ENCODE measurements around the gene IBA57.

IBA57 gene

GRCh38 chr1:228145463-228146416 lies 19.9 kb upstream of the IBA57 start:
- DNase-seq: no peak

DNA sequence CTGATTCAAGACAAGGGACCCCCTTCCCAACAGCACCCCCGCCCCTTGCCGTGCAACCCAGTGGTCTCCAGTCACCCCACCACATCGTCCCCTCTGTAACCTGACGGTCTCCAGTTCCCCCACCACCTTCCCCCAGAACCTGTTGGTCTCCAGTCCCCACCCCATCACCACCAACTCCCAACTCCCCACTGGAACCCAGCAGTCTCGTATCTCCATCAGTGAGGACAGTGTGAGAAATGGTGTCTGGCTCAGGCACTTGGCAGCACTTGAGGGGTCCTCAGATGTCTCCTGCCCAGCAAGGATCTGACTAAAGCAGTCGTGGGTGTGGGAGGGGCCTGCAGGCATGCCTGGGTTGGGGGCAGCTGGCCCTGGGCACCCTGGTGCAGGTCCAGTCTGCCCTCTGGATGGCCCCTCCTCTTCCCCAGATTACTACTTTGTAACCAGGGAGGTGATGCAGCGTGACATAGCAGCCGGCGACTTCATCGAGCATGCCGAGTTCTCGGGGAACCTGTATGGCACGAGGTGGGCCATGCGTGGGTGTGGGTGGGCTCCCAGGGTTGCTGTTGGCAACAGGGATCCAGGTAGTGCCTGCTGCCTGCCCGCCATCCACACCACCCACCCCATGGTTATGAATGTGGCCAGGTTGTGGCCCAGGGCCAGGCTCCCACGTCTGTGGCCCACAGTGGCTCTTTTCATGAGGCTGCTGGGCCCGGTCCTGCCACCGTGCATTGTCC lies 19.0 kb upstream of the IBA57 start:
- DNase-seq: no peak

- DNase-seq: no peak
These were observed 18.4 kb upstream of the IBA57 start for GRCh38 chr1:228147151-228147693.

GRCh38 chr1:228147768-228148167 lies 17.8 kb upstream of the IBA57 start:
- DNase-seq: no peak

DNA sequence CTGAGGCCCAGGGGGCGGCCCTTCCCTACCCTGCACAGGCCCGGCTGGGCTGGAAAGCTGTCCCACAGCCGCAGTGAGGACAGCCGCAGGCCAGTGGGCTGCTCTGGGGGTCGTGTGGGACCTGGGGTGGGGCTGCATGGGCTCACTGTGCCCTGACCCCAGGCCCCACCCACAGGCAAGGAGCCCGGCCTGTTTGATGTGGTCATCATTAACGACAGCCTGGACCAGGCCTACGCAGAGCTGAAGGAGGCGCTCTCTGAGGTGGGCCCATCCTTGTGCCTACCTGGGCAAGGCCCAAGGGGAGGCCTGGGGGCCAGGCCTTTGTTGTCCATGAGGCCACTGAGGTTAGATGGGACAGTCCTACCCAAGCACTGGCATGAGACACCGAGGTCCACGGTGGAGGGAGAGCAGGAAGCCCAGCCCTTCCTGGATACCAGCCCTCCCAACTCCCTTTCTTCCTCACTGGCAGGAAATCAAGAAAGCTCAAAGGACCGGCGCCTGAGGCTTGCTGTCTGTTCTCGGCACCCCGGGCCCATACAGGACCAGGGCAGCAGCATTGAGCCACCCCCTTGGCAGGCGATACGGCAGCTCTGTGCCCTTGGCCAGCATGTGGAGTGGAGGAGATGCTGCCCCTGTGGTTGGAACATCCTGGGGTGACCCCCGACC lies 17.3 kb upstream of the IBA57 start:
- DNase-seq: no peak

DNA sequence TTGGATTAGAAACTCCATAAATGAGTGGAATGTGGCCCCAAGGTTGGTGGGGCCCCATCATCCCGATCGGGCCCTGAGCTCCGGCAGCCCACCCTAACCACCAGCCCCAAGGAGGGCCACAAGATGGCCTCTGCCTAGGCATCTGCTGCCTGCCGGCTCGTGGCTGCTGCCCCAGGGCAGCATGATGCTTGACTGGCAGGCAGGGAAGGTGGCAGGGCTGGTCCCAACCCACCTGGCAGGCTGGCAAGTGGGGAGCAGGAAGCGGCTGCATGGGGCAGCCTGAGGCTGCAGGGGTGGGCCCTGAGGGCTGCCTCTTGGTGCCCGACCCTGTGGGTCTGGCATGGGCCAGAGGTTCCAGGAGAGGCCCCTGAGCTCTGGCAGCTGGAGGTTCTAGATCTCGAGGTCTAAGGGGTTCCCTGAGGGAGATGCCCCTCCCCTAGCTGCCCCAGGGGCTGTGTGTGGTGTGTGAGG lies 16.6 kb upstream of the IBA57 start:
- no peak for DNase-seq

GRCh38 chr1:228149406-228150119 lies 16.0 kb upstream of the IBA57 start, which contains the start of gene GJC2:
Gene GJC2, plus strand, starts transcription at chr1:228149930. Its CDS starts 7,829 bp downstream, at chr1:228157759.
- DNase-seq: no peak

DNA sequence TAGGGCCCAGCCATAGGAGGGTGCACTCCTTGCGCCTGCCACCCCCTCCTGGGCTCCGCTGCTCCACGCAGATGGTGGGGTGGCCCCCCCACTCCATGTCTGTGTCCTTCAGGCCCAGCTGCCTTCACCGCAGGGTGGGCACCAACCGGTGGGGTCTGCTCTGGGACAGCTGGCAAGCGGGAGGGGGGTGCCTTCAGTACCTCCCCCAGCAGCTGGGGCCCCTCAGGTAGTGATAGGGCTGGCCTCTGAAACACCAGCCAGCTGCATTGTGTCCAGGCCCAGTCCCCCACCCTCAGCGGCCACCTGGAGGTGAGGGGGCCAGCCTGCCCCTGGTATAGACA lies 15.5 kb upstream of the IBA57 start:
- DNase-seq: no peak

DNA sequence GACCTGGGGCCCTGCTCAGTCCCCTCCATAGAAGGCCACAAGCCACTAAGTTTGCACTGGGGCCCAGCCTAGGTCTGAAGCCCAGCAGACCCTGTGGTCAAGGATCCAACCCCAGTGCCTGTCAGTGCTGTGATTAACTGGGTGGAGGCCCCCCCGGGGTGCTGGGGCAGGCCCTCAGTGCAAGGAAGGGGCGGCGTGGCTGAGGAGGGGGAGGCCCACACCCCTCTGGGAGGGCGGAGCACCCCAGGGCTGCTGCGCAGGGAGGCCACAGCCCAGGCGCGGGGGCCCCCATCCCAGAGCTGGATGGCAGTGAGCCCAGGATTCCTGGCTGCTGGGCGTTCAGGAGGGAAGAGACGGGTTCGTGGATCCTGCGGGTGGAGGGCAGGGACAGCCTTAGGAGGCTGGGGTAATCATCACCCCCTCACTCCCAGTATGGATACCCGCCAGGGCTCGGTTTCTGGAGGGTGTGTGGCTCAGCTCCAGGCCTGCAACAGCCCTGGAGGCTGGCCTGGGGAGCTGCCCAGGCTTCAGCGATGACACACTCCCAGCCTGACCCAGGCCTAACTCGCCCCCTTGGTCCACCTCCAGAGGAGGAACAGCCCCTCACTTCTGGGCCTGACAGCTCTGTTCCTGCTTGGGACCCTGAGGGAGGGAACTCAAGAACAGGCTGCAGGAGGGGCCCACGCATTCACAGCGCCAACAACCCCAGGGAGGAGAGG lies 15.0 kb upstream of the IBA57 start:
- no peak for DNase-seq

GRCh38 chr1:228151180-228151925 lies 14.3 kb upstream of the IBA57 start:
- no peak for DNase-seq

GRCh38 chr1:228152097-228152917 lies 13.3 kb upstream of the IBA57 start:
- no peak for DNase-seq

DNA sequence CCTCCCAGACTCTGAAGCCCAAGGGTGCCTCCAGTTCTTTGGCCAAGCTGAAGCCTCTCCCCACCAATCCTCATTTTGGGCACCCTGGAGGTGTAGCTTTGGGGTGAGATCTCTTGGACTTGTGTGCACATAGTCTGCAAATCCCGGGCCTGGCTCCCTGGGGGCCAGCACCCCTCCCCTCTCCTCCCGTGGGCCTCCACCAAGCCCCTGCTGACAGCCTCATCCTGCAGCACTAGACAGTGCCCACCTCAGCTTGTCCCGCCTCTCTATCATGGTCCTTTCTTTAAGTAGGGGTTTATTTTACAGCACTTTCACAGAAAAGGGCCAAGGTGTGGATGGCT lies 12.7 kb upstream of the IBA57 start:
- DNase-seq: no peak

- DNase-seq: no peak
These were observed 11.5 kb upstream of the IBA57 start for GRCh38 chr1:228154021-228154669.

DNA sequence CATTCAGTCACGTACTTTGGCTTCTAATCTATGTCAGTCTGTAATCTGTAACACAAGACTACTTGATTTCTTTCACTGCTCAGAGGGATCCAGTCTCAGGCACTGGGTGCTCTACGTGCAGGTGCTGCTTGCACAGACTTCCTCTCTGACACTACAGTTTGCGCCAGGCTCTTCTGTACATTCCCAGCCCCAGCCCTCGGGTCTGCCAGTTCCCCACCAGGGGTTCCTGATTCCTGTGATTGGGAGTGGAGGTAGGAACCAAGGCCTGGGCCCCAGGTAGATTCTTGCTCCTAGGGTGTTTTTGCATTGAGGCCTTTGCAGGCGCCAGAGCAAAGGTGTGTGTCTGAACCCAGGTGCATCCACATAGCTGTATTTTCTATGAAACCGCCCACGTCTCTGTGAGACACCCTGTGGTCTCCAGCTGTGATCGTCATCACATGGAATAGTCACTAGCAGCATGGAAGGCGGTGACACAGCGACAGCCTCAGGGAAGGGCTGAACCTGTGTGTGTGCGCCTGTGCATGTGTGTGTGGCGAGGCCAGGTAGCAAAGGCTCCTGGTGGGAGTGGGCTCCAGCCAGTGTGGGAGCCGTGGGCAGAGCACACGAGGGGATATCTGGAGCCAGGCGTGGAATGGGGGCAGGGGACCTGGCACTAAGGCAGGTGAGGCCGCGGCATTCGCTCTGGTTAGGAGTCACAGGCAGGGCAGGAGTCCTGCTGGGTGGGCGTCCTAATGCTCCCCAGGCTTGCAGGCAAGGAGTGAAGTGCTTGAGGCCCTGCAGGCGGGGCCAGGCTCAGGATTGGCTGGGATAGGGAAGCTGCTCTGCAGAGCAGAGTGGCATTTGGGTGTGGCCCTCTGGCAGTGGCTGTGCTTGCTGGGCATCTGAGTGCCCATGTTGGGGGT lies 10.7 kb upstream of the IBA57 start:
- no peak for DNase-seq

- DNase-seq: no peak
These were observed 9.7 kb upstream of the IBA57 start for GRCh38 chr1:228155596-228156514.

GRCh38 chr1:228156515-228156881 lies 9.1 kb upstream of the IBA57 start:
- no peak for DNase-seq

DNA sequence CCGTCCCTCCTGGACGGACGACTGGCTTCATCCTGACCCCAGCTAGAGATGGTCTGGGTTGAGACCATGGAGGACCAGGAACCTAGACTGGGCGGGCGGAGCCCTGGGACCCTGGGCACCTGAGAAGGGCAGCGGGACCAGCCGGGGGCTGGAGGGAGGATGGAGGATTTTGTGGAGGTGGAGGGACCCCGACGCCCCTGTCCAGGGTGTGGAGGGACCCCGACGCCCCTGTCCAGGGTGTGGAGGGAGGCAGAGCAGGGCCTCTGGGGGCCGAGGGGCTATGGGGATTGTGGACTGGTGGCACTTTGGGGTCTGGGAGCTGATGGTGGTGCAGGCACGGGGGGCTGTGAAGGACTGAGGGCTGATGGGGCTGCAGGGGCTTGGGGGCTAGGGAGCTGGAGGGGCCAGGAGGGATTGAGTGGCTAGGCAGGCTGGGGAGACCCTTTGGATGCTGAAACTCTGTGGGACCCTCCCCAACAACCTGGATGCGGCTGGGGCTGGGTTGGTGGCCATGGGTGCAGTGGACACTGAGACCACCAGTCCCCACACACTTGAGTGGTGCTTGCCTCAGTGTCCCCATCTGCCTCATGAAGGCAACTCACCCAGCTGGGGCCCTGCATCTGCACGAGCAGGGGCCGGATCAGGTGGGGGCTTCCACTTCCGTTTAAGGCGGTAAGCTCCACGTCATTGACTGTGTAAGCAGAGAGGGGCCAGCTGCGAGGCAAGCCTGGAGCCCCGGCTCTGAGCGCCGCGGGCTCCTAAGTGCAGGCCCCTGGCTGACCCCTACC lies 8.5 kb upstream of the IBA57 start:
- no peak for DNase-seq

All from CD4-positive, alpha-beta T cell treated with Interleukin-10 for 1 hour (primary cell).